Skeletal muscle tissue (tissue), 4 donors: ENCODE results near the gene SHOC2. TPM values are rescaled to one million over a fixed set of nuclear protein-coding genes. Genes with fewer than 3 reads are reported as not detected.
A peak's percentile ranks its signal among the peaks of the same experiment; 100 is the strongest.

Experiments
- H3K27ac ChIP-seq: one replicate; pipeline ENCODE4 v1.7.0; 2013; ENCODE audit warnings: mild to moderate bottlenecking, low read depth, low read length, inconsistent platforms
- H3K27me3 ChIP-seq, 3 donors: one replicate each; pipeline ENCODE4 v1.7.0; 2013; ENCODE audit warnings: low read length in 3 of 3; ENCODE audit not compliant: control insufficient read depth in 3 of 3, insufficient read depth in 3 of 3
- H3K36me3 ChIP-seq, 3 donors: one replicate each; pipeline ENCODE4 v1.7.0; 2013; ENCODE audit warnings: low read length in 3 of 3; ENCODE audit not compliant: control insufficient read depth in 3 of 3, insufficient read depth in 3 of 3
- H3K4me1 ChIP-seq, 3 donors: one replicate each; pipeline ENCODE4 v1.7.0; 2013; ENCODE audit warnings: low read length in 3 of 3, mild to moderate bottlenecking in 3 of 3; ENCODE audit not compliant: control insufficient read depth in 3 of 3, insufficient read depth in 3 of 3
- H3K4me3 ChIP-seq, 3 donors: one replicate each; pipeline ENCODE4 v1.7.0; 2013; ENCODE audit warnings: low read length in 3 of 3
- H3K9ac ChIP-seq, 3 donors: one replicate each; pipeline ENCODE4 v1.7.0; 2013; ENCODE audit warnings: low read length in 3 of 3, mild to moderate bottlenecking in 3 of 3, moderate library complexity in 2 of 3, low read depth in 1 of 3
- H3K9me3 ChIP-seq, 3 donors: one replicate each; pipeline ENCODE4 v1.7.0; 2013; ENCODE audit warnings: low read length in 3 of 3; ENCODE audit not compliant: control insufficient read depth in 3 of 3
- total RNA-seq: library from RNA; depleted of rRNA; stranded (reverse); fragments of >200 nt; gene quantifications from one replicate; pipeline ENCODE4 v1.2.3, GENCODE V29; 2014
- donor health status: Osteomylitis.

SHOC2 gene
- total RNA-seq: 47.5 TPM

DNA sequence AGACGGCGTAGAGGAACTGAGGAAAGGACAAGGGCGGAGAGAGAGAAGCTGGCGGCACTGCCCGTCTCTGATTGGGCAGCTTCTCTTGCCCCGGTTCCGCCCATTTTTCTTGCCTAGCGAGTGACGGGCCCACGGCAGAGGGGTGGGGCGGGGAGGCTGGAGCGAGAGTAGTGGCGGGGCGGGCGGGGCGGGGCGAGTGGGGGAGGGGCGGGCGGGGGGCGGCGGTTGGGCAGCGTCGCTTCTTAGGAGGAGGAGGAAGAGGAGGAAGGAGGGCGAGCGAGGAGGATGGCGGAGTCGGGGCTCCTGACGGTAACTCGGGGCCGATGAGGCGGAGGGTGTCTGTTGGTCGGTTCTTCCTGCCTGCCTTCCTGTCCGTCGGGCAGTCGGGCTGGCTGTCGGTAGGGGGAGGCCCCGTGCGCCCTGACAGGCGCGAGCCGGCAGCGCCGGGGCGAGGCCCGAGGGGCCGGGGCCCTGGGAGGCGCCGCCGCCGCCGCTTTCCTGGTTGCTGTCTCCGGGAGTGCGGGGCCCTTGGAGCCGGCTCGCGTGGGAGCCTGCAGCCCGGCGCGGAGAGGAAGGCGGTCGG, at the start of gene SHOC2:
TSS of gene SHOC2 (plus strand) at position 256 of the 583 bp plus-strand sequence. CDS start 44,755 bp downstream, outside the sequence.
- peak within 1 kb of the TSS; percentile 91 to 96 (median 94) for H3K9ac ChIP-seq
- no peaks in the 10 kb centered on the region for H3K36me3 ChIP-seq
- peaks cover 10 to 19% (median 17%) of the 10 kb centered on the region in 3 donors for H3K4me1 ChIP-seq
- no peaks in the 10 kb centered on the region for H3K27me3 ChIP-seq
- H3K27ac ChIP-seq: peak within 1 kb of the TSS; percentile 99
- H3K4me3 ChIP-seq: peak within 1 kb of the TSS; percentile 92 to 100 (median 96)
- no peaks in the 10 kb centered on the region for H3K9me3 ChIP-seq

DNA sequence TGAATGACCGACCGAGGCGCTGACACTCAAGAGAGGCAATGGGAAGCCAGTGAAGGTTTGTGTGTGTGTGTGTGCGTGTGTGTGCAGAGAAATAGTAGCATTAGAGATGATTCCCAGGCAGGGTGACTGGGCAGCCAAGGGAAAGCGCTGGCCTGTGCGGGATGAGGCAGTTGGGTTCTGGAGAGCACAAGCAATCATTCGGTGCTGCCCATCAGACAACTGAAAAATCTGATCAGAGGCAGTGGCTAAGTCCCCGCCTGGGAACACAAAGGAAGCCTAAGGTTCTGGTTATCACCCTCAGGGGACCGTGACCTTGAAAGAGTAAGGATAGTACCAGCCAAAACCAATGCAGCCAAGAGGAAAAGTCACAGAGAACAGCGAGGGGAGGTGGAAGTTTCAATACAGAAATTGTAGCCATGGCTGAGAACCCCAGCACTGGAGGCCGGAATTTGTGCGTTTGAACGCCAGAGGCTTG, 48.5 kb upstream of the SHOC2 start:
- Histone ChIP-seq H3K4me3 (peak overlapping the region; percentile 76 to 89 (median 83)), H3K9me3 (no peaks in the 10 kb centered on the region), H3K27me3 (no peaks in the 10 kb centered on the region), H3K9ac (peak overlapping the region; percentile 69 to 88 (median 71)), H3K36me3 (peaks cover 0 to under 1% (median 0%) of the 10 kb centered on the region in 3 donors), H3K4me1 (peaks cover 7 to 19% (median 17%) of the 10 kb centered on the region in 3 donors), H3K27ac (peak overlapping the region; percentile 88)

DNA sequence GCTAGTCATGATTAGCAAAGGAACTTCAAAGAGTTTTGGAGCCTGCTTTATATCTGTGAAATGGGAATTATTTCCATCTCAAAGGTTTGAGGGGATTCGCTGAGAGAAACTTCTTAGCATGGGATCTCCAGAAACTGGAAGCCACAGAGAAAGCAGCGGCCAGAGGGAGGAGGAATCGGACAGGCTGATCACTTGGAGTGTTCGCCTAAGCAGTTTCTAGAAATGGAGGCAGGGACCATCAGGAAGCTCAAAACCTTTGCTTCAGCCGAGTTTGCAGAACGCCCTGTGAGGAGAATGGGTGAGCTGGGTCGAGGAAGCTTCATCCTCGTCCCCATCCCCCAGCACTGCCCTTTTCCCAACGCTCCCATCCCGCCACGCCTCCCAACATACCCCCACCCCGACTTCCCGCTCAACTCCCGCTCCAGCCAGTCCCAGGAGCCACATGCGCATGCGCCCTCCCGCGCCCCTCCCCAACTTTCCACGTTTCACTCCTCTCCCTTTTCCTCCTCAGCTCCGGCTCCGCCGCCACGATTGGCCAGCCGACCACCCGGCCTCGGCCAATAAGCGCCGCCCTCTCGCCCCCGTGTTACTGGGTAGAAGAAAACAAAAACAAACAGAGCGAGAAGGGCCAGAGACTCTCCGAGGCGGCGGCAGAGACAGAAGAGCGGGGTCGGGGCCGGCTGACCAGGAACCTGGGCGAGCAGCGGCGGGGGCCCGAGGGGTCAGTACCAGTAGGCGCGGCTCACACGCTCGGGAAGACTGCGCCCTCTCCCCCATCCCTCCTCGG, 47.9 kb upstream of the SHOC2 start, which contains the start of gene PDCD4:
TSS of gene PDCD4 (plus strand) at position 631 of the 787 bp plus-strand sequence. CDS start 4,100 bp downstream, outside the sequence.
- H3K9me3 ChIP-seq: no peaks in the 10 kb centered on the region
- H3K27ac ChIP-seq: peak within 1 kb of the TSS; percentile 88
- peak within 1 kb of the TSS; percentile 71 to 88 (median 74) for H3K9ac ChIP-seq
- peaks cover 0 to 3% (median 0%) of the 10 kb centered on the region in 3 donors for H3K36me3 ChIP-seq
- peak within 1 kb of the TSS; percentile 76 to 89 (median 83) for H3K4me3 ChIP-seq
- H3K27me3 ChIP-seq: no peaks in the 10 kb centered on the region
- H3K4me1 ChIP-seq: peaks cover 7 to 17% (median 14%) of the 10 kb centered on the region in 3 donors

DNA sequence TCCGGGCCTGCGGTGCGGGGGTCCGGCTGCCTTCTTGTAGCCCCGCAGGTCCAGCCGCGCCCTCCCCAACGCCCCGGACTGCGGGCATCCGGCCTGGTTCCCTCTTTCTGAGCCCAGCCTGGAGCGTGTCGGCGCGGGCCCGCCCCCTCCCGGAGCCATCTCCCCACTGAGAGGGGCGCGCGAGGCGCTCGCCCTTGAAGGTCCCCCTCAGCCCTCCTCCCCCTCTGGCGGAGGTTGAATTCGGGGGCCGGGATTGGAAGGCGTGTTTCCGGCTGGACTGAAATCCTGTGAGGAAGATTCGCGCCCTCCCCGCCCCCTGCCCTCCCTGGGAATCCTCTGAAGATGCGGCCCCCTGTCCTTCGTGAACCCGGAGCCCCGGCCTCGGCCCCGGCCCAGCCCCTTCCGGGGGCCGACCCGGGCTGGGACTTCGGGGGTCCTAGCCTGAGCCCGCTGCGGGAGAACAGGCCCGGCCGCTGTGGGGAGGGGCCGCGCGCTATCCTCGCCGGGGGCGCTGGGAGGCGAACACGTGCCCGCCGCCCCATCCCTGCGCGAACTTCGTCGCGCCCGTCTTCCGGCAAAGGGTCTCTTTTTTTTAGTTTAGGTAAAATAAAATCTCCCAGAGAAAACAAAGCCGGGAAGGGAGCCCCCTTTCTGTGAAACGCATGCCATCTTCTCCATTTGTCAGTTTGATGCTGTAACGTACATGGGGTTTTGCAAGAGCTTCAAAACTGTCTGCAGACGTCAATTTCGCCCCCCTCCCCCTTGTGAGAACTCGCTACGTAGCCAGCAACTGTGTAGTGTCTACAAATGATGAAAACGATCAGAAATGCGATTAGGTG, 47.0 kb upstream of the SHOC2 start:
- no peaks in the 10 kb centered on the region for H3K9me3 ChIP-seq
- peaks cover 0 to 7% (median 5%) of the 10 kb centered on the region in 3 donors for H3K36me3 ChIP-seq
- peaks cover 7 to 17% (median 14%) of the 10 kb centered on the region in 3 donors for H3K4me1 ChIP-seq
- H3K4me3 ChIP-seq: peak overlapping the region; percentile 76 to 88 (median 83)
- peak overlapping the region; percentile 88 for H3K27ac ChIP-seq
- H3K9ac ChIP-seq: peak overlapping the region; percentile 62 to 74 (median 71)
- H3K27me3 ChIP-seq: no peaks in the 10 kb centered on the region

DNA sequence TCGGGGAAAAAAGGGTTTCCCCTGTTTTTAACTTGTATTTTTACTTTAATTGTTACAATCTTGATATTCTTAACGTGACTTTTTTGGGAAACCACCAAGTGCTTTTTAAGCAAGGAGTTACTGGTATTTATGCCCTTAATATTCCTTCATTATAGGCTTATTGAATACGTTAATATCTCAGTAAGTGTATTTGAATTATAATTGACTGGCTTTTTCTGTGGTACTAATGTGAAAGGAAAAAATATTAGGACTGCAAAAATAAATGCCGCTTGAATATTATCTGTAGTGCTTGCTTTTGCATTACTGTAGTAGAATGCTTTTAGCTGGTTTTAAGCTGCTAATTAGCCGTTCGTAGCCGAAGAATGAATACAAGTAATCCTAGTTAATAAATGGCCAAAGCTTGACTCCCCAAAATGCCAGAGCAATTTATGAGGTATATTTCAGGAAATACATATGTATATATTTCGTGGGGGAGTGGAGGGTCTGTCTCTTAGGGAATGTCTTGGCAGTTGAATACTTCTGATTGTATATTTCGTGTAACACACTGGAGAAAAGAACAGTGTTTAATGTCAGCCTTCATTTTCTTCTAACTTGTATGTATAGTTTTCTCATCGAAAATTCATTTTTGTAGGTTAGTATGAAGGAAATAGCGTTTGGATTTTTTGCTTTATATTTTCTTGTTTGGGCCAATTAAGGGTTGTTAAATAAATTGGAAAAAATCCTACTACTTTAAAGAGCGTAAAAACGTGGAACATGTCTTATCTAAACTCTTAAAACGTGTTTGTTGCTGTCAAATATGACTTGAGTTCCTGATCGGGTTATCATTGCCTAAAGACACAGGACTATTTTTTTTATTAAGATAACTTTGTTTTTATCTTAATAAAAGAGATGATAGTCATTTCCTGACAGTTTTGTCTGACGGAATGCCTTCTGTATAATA, 46.1 kb upstream of the SHOC2 start:
- Histone ChIP-seq H3K9ac (peak overlapping the region; percentile 62 to 74 (median 71)), H3K36me3 (peaks cover 0 to 10% (median 9%) of the 10 kb centered on the region in 3 donors), H3K27ac (peak overlapping the region; percentile 88), H3K4me1 (peaks cover 7 to 14% (median 10%) of the 10 kb centered on the region in 3 donors), H3K4me3 (peak overlapping the region; percentile 76 to 88 (median 83)), H3K9me3 (no peaks in the 10 kb centered on the region), H3K27me3 (no peaks in the 10 kb centered on the region)

DNA sequence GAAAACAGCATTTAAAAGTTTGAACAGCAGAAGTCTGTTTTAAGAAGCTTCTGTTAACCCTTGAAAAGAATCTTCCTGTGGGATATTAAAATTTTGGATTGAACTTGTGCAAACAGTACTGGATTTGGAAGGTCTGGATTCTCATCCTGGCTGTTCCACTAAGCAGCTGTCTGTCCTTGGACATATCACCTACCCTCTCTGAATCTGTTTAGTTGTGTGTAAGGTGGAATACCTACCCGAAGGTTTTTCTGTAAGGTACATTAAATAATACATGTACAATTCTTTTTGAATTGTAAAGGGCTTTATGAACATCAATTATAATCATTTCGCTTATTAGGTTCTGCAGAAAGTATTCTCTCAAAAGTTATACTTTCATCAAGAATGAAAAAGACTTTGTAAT, 45.5 kb upstream of the SHOC2 start:
- no peak overlapping the region for H3K27ac ChIP-seq
- peaks cover 0 to 16% (median 15%) of the 10 kb centered on the region in 3 donors for H3K36me3 ChIP-seq
- peak overlapping the region in 2 of 3 donors; percentile 62 to 74 for H3K9ac ChIP-seq
- no peaks in the 10 kb centered on the region for H3K27me3 ChIP-seq
- H3K4me3 ChIP-seq: peak overlapping the region in 2 of 3 donors; percentile 11 to 88
- H3K9me3 ChIP-seq: no peaks in the 10 kb centered on the region
- H3K4me1 ChIP-seq: peaks cover 7 to 14% (median 10%) of the 10 kb centered on the region in 3 donors

DNA sequence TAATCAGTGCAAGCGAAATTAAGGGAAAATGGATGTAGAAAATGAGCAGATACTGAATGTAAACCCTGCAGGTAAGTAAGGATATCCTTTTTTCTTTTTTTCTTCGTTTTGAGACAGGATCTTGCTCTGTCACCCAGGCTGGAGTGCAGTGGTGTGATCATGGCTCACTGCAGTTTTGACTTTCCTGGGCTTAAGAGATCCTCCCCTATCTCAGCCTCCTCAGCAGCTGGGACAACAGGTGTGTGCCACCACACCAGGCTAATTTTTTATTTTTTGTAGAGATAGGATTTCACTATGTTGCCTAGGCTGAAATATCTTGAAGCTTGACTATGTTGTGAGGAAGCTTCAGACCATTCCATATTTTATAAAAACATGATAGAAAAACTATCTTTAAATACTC, 43.4 kb upstream of the SHOC2 start:
- peaks cover 0 to 19% (median 17%) of the 10 kb centered on the region in 3 donors for H3K36me3 ChIP-seq
- no peak overlapping the region for H3K4me3 ChIP-seq
- H3K9ac ChIP-seq: no peak overlapping the region
- no peak overlapping the region for H3K27ac ChIP-seq
- H3K4me1 ChIP-seq: peaks cover 3 to 12% (median 4%) of the 10 kb centered on the region in 3 donors
- H3K9me3 ChIP-seq: no peaks in the 10 kb centered on the region
- no peaks in the 10 kb centered on the region for H3K27me3 ChIP-seq

DNA sequence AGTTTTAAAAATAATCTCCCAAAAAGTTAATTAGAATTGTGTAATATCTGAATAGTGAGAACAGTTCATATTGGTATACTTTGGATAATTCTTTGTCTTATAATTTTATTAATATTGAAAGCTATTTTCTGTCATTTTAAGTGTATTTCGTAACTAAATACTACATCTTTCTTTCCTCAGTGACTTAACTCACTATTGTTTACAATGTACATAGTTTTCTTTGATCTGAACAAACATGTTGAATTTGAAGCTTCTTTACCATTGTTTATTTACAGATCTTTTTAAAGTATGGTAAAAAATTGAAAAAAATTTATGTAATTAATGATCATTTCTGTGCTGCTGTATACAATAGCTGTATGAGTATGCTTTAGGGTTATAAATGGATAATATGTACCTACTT, 42.6 kb upstream of the SHOC2 start:
- Histone ChIP-seq H3K9ac (no peak overlapping the region), H3K27ac (no peak overlapping the region), H3K36me3 (peaks cover 3 to 24% (median 22%) of the 10 kb centered on the region in 3 donors), H3K27me3 (no peaks in the 10 kb centered on the region), H3K4me3 (no peak overlapping the region), H3K4me1 (peaks cover 0 to 8% (median 0%) of the 10 kb centered on the region in 3 donors), H3K9me3 (no peaks in the 10 kb centered on the region)
